Nephron (organoid): ENCODE results near the gene ASPSCR1.

Experiments
- H3K27ac Mint-ChIP-seq, 3 experiments: 2 replicates each; pipeline ENCODE4 v1.8.0; 2020; ENCODE audit warnings: mixed read lengths in 3 of 3, mild to moderate bottlenecking in 2 of 3, moderate library complexity in 1 of 3
- H3K27me3 Mint-ChIP-seq: 2 replicates; pipeline ENCODE4 v1.8.0; 2021; ENCODE audit warnings: low read depth, mild to moderate bottlenecking, moderate library complexity, mixed read lengths
- H3K36me3 Mint-ChIP-seq: 2 replicates; pipeline ENCODE4 v1.8.0; 2020; ENCODE audit warnings: low read depth, mixed read lengths
- H3K4me1 Mint-ChIP-seq: 2 replicates; pipeline ENCODE4 v1.8.0; 2020; ENCODE audit warnings: mixed read lengths
- H3K4me3 Mint-ChIP-seq, 3 experiments: 2 replicates each; pipeline ENCODE4 v1.8.0; 2020; ENCODE audit warnings: mild to moderate bottlenecking in 3 of 3, mixed read lengths in 3 of 3, moderate library complexity in 2 of 3
- H3K9me3 Mint-ChIP-seq: 2 replicates; pipeline ENCODE4 v1.8.0; 2020; ENCODE audit warnings: mixed read lengths
- CTCF ChIP-seq, 3 experiments: fragments of 200-600 bp; sonication (generic); IDR thresholded peaks; one replicate each; pipeline ENCODE4 v1.5.0; 2021; ENCODE audit warnings: antibody characterized with exemption in 3 of 3; ENCODE audit not compliant: unreplicated experiment in 3 of 3

ASPSCR1 gene

DNA sequence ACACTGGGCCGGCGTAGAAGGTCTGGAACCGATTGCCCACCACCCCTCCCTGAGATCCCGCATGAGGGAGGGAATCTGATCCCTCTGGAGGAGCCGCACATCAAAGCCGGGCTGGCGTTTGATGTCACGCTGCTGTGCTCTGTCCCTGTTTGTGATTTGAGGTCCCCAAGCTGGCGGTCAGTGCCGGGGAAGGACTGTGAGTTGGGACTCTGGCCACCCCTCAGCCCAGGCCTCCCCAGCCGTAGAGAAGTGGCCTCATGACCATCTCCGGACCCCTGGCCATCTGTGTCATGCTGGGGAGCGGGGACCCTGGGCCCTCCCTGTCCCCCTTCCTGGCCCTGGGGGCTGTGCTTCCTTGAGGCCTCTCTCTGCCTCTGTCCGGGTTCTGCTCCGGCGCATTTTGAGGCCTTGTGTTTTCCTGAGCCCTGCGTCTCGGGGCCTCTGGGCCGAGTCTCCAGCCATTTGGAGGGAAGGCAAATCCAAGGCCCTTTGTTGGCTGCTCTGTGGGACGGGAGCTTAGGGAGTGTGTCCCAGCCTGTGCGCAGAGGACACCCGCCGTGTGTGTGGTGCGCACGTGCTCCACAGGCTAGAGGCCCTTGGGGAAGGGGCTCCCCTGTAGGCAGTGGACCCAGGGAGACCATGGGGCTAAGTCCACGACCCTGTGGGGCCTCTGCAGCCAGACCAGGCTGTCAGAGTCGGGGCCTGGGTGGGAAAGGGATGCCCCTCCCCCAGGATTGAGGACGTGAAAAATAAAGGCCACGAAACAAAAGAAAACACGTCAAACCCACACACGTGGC is 15.1 kb downstream of the ASPSCR1 start:
- peak overlapping the region in 1 of 3 experiments; percentile 14 for H3K4me3 Mint-ChIP-seq
- no peaks in the 10 kb centered on the region for H3K9me3 Mint-ChIP-seq
- no peaks in the 10 kb centered on the region for H3K27me3 Mint-ChIP-seq
- H3K36me3 Mint-ChIP-seq, result peaks cover 18% of the 10 kb centered on the region
- peak overlapping the region; percentile 83 to 86 (median 86) for H3K27ac Mint-ChIP-seq
- no peak for TF ChIP-seq CTCF (IDR thresholded peaks at IDR 0.05; ENCODE audit: unreplicated experiment in 3 of 3)
- peaks cover 28% of the 10 kb centered on the region for H3K4me1 Mint-ChIP-seq

DNA sequence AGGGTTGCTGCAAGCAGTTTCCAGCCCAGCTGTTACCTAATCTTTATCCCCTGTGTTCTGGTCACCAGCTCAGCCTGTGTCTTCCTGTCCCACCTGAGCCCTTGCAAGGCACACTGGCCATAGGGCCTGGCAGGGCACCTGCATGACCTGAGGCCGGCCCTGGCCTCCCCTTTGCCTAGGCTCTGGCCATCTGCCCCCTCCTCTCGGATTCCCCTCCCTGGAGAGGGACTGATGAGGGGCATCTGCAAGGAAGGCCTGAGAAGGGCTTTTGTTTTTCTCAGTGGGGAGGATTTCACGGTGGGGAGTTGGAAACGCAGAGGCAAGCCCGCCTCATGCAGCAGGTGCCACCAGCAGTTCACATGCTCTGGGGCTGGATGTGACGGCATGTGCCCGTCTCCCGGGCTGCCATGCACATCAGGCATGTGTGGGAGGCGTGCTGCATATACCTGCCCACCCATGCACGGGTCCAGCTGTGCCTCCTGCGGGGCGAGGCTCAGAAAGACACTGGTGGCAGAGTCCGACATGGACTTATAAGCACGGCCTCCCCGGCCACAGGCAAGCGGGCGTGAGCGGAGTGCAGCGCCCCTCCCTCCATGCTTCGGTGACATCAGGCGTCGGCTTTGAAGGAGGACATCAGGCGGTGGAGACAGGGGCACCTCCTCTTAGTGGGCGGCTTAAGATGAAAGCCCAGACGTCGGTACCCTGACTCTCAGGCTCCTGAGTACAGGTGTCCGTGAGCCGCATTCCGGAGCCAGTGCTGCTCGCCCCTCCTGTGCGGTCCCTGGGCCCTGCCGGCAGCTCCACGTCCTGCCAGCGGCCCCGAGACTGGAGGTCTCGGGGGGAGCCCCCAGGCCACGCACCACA is 16.5 kb downstream of the ASPSCR1 start:
- peaks cover 36% of the 10 kb centered on the region for H3K4me1 Mint-ChIP-seq
- no peak for TF ChIP-seq CTCF (IDR thresholded peaks at IDR 0.05; ENCODE audit: unreplicated experiment in 3 of 3)
- peaks cover 23% of the 10 kb centered on the region for H3K36me3 Mint-ChIP-seq
- peak overlapping the region in 1 of 3 experiments; percentile 36 for H3K4me3 Mint-ChIP-seq
- H3K27ac Mint-ChIP-seq, result peak overlapping the region in 1 of 3 experiments; percentile 74
- no peaks in the 10 kb centered on the region for H3K27me3 Mint-ChIP-seq
- no peaks in the 10 kb centered on the region for H3K9me3 Mint-ChIP-seq

DNA sequence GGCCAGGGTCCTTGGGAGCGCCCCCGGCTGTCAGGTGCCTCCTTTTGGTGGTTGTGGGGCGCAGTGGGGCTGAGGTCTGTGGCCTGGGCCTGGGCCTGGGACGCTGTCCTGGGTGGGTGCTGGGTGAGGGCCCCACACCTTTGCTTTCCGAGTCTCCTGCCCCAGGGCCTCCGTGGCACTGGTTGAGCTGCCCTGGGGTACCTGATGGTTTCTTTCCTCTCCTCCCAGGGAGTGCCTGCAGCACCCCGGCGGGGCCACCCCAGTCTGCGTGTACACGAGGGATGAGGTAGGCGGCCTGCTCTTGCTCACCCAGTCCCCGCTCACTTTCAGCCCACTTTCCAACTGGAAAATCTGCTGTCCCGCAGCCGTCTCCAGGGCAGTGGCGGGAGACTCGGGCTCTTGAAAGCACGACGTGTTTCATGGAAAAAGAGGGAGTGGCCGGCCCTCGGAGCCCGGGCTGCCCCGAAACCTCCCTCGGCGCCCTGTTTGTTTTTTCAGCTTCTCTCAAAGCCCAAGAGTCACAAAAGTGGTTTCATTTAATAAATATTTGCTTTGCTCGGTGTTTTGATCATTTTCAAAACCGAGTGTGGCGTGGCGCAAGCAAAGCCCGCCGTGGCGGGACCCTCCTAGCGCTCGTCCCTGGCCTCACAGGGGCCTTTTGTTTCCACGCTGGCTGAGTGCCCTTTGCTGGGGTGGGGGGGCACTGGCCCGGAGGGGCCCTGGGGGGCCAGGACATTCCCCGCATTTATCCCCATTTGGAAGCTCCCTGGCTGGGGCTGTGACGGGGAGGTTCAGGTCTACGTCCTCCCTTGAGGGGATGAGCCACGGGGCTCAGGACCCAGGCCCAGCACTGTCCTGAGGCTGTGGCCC is 17.4 kb downstream of the ASPSCR1 start:
- Mint-ChIP-seq H3K27me3 (no peaks in the 10 kb centered on the region), H3K27ac (peak overlapping the region in 2 of 3 experiments; percentile 45 to 52), H3K4me1 (peaks cover 38% of the 10 kb centered on the region), H3K4me3 (no peak overlapping the region), H3K9me3 (no peaks in the 10 kb centered on the region), H3K36me3 (peaks cover 18% of the 10 kb centered on the region)
- TF ChIP-seq CTCF (IDR thresholded peaks at IDR 0.05; ENCODE audit: unreplicated experiment in 3 of 3), result no peak

DNA sequence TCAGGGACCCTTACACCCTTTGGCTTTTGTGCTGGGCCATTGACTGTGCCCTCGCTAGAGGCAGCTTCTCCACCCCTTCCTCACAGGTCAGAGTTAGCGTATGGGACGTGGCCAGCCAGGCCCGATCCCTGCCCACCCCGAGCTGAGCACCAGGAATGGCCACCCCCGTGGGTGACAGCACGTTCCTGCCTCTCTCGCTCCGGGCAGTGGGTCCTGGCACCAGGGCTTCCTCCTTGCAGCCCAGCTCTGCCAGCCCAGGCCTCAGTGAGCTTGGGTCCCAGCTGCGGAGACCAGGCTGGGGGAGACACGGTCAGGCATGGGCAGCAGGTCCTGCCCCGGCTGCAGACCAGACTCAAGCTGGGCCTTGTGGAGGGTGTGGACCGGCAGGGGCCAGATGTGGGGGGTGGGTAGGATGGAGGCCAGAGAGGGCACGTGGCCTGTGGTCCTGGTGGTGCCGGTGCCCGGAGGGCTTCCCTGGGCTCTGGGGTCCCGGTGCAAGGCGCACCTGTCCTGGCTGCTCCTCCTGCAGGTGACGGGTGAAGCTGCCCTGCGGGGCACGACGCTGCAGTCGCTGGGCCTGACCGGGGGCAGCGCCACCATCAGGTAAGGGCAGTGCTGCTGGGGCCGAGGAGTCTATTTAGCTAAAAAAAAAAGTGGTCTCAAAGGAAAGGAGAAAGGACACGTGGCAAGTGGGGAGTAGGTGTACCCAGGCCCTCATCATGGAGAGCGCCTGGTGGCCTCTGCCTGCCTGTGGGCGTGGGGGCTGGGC is 18.2 kb downstream of the ASPSCR1 start:
- H3K27me3 Mint-ChIP-seq, result no peaks in the 10 kb centered on the region
- no peak overlapping the region for H3K4me3 Mint-ChIP-seq
- TF ChIP-seq CTCF (IDR thresholded peaks at IDR 0.05; ENCODE audit: unreplicated experiment in 3 of 3), result no peak
- H3K4me1 Mint-ChIP-seq, result peaks cover 44% of the 10 kb centered on the region
- H3K27ac Mint-ChIP-seq, result no peak overlapping the region
- no peaks in the 10 kb centered on the region for H3K9me3 Mint-ChIP-seq
- H3K36me3 Mint-ChIP-seq, result peaks cover 11% of the 10 kb centered on the region

DNA sequence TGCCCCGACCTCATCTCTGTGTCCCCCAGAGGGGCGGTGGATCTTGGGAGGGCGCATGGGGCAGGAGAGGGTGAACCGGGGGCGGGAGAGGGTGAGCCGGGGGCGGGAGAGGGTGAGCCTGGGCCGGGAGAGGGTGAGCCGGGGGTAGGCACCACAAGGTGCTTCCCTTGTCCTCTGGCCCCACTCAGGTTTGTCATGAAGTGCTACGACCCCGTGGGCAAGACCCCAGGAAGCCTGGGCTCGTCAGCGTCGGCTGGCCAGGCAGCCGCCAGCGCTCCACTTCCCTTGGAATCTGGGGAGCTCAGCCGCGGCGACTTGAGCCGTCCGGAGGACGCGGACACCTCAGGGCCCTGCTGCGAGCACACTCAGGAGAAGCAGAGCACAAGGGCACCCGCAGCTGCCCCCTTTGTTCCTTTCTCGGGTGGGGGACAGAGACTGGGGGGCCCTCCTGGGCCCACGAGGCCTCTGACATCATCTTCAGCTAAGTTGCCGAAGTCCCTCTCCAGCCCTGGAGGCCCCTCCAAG is 18.9 kb downstream of the ASPSCR1 start:
- Mint-ChIP-seq H3K4me3 (no peak overlapping the region), H3K9me3 (no peaks in the 10 kb centered on the region), H3K27ac (no peak overlapping the region), H3K27me3 (no peaks in the 10 kb centered on the region), H3K36me3 (peaks cover 8% of the 10 kb centered on the region), H3K4me1 (peaks cover 40% of the 10 kb centered on the region)
- TF ChIP-seq CTCF (IDR thresholded peaks at IDR 0.05; ENCODE audit: unreplicated experiment in 3 of 3), result no peak
